T-helper 1 cell (primary cell): Measurements from ENCODE around the gene ZNF226.
"Not testable (repeated sequence)": the region's sequence is repeated elsewhere in the genome, so short reads cannot be mapped to it uniquely, and the experiment has no call there.

Source experiments
- DNase-seq, 5 donors: peaks; one replicate each; pipeline ENCODE4 v3.0.0-alpha.2; 2012 to 2020

ZNF226 gene

GRCh38 chr19:44212250-44212865 lies 47.5 kb downstream of the ZNF226 start, which contains the start of gene ZNF227:
Gene ZNF227 (plus strand): TSS chr19:44212532. CDS start chr19:44217793, 5,261 bp downstream.
- DNase-seq: peak; percentile 54 to 83 (median 71)

- no peak for DNase-seq
Measured at GRCh38 chr19:44212866-44213346, 48.0 kb downstream of the ZNF226 start.

GRCh38 chr19:44219926-44220325 lies 55.0 kb downstream of the ZNF226 start:
- not testable (repeated sequence) for DNase-seq

- not testable (repeated sequence) for DNase-seq
Measured at GRCh38 chr19:44220761-44221160, 55.9 kb downstream of the ZNF226 start.

GRCh38 chr19:44221291-44221690 lies 56.4 kb downstream of the ZNF226 start:
- not testable (repeated sequence) for DNase-seq
